B cell (primary cell): Measurements from ENCODE around the gene C2CD4C.

ENCODE experiments used
- CTCF ChIP-seq: fragments of 200-600 bp; IDR thresholded peaks from one replicate; pipeline ENCODE4 v1.8.0; 2022; ENCODE audit warnings: antibody characterized with exemption, mild to moderate bottlenecking
- EZH2 ChIP-seq: IDR thresholded peaks from 2 replicates; pipeline ENCODE4 v1.6.1; 2012; ENCODE audit warnings: borderline replicate concordance, low read depth, mild to moderate bottlenecking, moderate library complexity, low read length; ENCODE audit not compliant: insufficient read depth, poor library complexity, severe bottlenecking

- TF ChIP-seq CTCF, result no peak
- no peak for TF ChIP-seq EZH2
These were observed 44.3 kb downstream of the C2CD4C start for GRCh38 chr19:364496-365287.
